Upper lobe of left lung (tissue), 6 donors: Measurements from ENCODE around the gene FBXO34. TPM values are rescaled to one million over a fixed set of nuclear protein-coding genes. Genes with fewer than 3 reads are reported as not detected.
A peak's percentile ranks its signal among the peaks of the same experiment; 100 is the strongest.

Source experiments
- ATAC-seq, 2 donors: fragments of 200-7000 bp; cut with Tn5 transposase; one replicate each; pipeline ENCODE4 v1.9.1; 2022; ENCODE audit warnings: mild to moderate bottlenecking in 2 of 2, moderate library complexity in 2 of 2; ENCODE audit not compliant: low FRiP score in 2 of 2
- DNase-seq, 2 donors: peaks; one replicate each; pipeline ENCODE4 v3.0.0-alpha.2; 2019 to 2020
- H3K27ac ChIP-seq, 4 donors: fragments of 200-600 bp; sonication (generic); one replicate each; pipeline ENCODE4 v1.5.1; 2016 to 2019
- H3K27me3 ChIP-seq, 4 donors: fragments of 200-600 bp; sonication (generic); one replicate each; pipeline ENCODE4 v1.5.1; 2017 to 2019
- H3K36me3 ChIP-seq, 4 donors: fragments of 200-600 bp; sonication (generic); one replicate each; pipeline ENCODE4 v1.5.1; 2016 to 2019
- H3K4me1 ChIP-seq, 4 donors: fragments of 200-600 bp; sonication (generic); one replicate each; pipeline ENCODE4 v1.5.1; 2018 to 2019
- H3K4me3 ChIP-seq, 4 donors: fragments of 200-600 bp; sonication (generic); one replicate each; pipeline ENCODE4 v1.5.1; 2017 to 2019; ENCODE audit warnings: mild to moderate bottlenecking in 2 of 4, moderate library complexity in 1 of 4
- H3K9me3 ChIP-seq, 4 donors: fragments of 200-600 bp; sonication (generic); one replicate each; pipeline ENCODE4 v1.5.1; 2018 to 2019
- EP300 ChIP-seq, 4 donors: sonication (generic); formaldehyde crosslinking; IDR thresholded peaks; one replicate each; pipeline ENCODE4 v1.5.1; 2017; ENCODE audit warnings: antibody characterized with exemption in 4 of 4, control low read depth in 2 of 4
- POLR2A ChIP-seq, 4 donors: fragments of 450-650 bp; IDR thresholded peaks; one replicate each; pipeline ENCODE4 v1.5.1; 2016 to 2017; ENCODE audit warnings: antibody characterized with exemption in 4 of 4, mild to moderate bottlenecking in 2 of 4
- POLR2AphosphoS5 ChIP-seq, 2 donors: sonication (generic); formaldehyde crosslinking; IDR thresholded peaks; one replicate each; pipeline ENCODE4 v1.5.1; 2017; ENCODE audit warnings: antibody characterized with exemption in 2 of 2
- whole genome bisulfite sequencing, 2 donors: methylation state at CpG; one replicate each; pipeline ENCODE4 v1.1.5; 2017 to 2018; 5-methylcytosine and 5-hydroxymethylcytosine counted together
- total RNA-seq, 6 donors: library from RNA; depleted of rRNA in 4 of 6; stranded (reverse); fragments of >200 nt in 4 of 6; gene quantifications; one replicate each; pipeline versions ENCODE4 v1.1.0 to v1.2.1, GENCODE V29; 2016 to 2021
- TF ChIP-seq, protein P1 (sequence below), 6 experiments: fragments of 450-650 bp in 4 of 6; fragments of 200-600 bp in 2 of 6; sonication (generic) in 2 of 6; IDR thresholded peaks; one replicate each; pipeline ENCODE4 v1.5.1; 2016 to 2019; ENCODE audit warnings: antibody characterized with exemption in 6 of 6
- donor health status: DM: no; HTN: no; CAD: no; lungs with moderate emphysema.
- donor health status: DM: no; HTN: yes; CAD: no; lungs with severe emphysema.

Gene FBXO34
- total RNA-seq = 10 to 100 TPM; 19.9 to 52.1 (median 34.0) TPM

GRCh38 chr14:55270832-55271571 lies at the start of gene FBXO34:
Gene FBXO34, plus strand, starts transcription at chr14:55271421. Its CDS starts 78,970 bp downstream, at chr14:55350391.
- ATAC-seq (peak; percentile 97), DNase-seq (peak; percentile 99)
- 1% methylated on average over 20 to 44 of the region's 49 CpGs for WGBS, 2 donors
- H3K9me3 ChIP-seq = no peaks in the 10 kb centered on the region
- peak within 1 kb of the TSS; percentile 68 to 94 (median 85) for H3K4me3 ChIP-seq
- TF ChIP-seq, protein P1, sequence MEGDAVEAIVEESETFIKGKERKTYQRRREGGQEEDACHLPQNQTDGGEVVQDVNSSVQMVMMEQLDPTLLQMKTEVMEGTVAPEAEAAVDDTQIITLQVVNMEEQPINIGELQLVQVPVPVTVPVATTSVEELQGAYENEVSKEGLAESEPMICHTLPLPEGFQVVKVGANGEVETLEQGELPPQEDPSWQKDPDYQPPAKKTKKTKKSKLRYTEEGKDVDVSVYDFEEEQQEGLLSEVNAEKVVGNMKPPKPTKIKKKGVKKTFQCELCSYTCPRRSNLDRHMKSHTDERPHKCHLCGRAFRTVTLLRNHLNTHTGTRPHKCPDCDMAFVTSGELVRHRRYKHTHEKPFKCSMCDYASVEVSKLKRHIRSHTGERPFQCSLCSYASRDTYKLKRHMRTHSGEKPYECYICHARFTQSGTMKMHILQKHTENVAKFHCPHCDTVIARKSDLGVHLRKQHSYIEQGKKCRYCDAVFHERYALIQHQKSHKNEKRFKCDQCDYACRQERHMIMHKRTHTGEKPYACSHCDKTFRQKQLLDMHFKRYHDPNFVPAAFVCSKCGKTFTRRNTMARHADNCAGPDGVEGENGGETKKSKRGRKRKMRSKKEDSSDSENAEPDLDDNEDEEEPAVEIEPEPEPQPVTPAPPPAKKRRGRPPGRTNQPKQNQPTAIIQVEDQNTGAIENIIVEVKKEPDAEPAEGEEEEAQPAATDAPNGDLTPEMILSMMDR (IDR thresholded peaks at IDR 0.05) = peak; percentile 99 to 100 (median 100)
- TF ChIP-seq POLR2AphosphoS5 (IDR thresholded peaks at IDR 0.05) (peak; percentile 92 to 95), POLR2A (IDR thresholded peaks at IDR 0.05) (peak in 3 of 4 donors; percentile 88 to 98 (median 95)), EP300 (IDR thresholded peaks at IDR 0.05) (no peak)
- H3K27me3 ChIP-seq = no peaks in the 10 kb centered on the region
- H3K36me3 ChIP-seq = no peaks in the 10 kb centered on the region
- peaks cover 12 to 29% (median 21%) of the 10 kb centered on the region in 4 donors for H3K4me1 ChIP-seq
- H3K27ac ChIP-seq = peak within 1 kb of the TSS; percentile 92 to 97 (median 94)

DNA sequence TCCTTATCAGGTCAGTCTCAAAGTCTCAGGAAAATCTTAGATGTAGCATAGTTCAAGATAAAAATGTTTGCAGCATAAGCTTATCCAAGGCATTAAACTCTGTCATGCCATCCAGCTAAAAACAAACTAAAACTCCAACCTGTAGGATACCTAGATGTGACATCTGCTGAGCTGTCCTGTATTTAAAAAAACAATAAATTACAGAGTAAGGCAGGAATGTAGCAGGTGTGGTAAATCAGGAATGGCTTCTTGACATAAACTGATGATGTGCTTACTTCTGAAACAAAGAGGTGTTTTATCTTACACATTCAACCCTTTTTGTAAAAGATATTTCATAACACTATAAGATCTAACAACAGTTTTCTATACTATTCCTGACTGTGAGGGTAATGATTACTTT lies 49.3 kb upstream of the FBXO34 start:
- TF ChIP-seq, protein P1 (IDR thresholded peaks at IDR 0.05) = no peak
- TF ChIP-seq POLR2AphosphoS5 (IDR thresholded peaks at IDR 0.05) = no peak
- no peak for TF ChIP-seq POLR2A (IDR thresholded peaks at IDR 0.05)
- TF ChIP-seq EP300 (IDR thresholded peaks at IDR 0.05) = no peak
- no peaks in the 10 kb centered on the region for H3K27me3 ChIP-seq
- H3K4me1 ChIP-seq = no peaks in the 10 kb centered on the region
- H3K36me3 ChIP-seq = no peaks in the 10 kb centered on the region
- no peak overlapping the region for H3K4me3 ChIP-seq
- H3K27ac ChIP-seq = no peak overlapping the region
- DNase-seq = no peak
- peaks cover 4 to 7% (median 6%) of the 10 kb centered on the region in 4 donors for H3K9me3 ChIP-seq
- no peak for ATAC-seq

- no peaks in the 10 kb centered on the region for H3K36me3 ChIP-seq
- no peak overlapping the region for H3K4me3 ChIP-seq
- peaks cover 10 to 13% (median 12%) of the 10 kb centered on the region in 4 donors for H3K9me3 ChIP-seq
- DNase-seq = no peak
- no peak overlapping the region for H3K27ac ChIP-seq
- no peaks in the 10 kb centered on the region for H3K4me1 ChIP-seq
- TF ChIP-seq EP300 (IDR thresholded peaks at IDR 0.05) = no peak
- TF ChIP-seq, protein P1 (IDR thresholded peaks at IDR 0.05) = no peak
- no peak for ATAC-seq
- H3K27me3 ChIP-seq = no peaks in the 10 kb centered on the region
Measured at GRCh38 chr14:55223364-55223763, 47.9 kb upstream of the FBXO34 start.

DNA sequence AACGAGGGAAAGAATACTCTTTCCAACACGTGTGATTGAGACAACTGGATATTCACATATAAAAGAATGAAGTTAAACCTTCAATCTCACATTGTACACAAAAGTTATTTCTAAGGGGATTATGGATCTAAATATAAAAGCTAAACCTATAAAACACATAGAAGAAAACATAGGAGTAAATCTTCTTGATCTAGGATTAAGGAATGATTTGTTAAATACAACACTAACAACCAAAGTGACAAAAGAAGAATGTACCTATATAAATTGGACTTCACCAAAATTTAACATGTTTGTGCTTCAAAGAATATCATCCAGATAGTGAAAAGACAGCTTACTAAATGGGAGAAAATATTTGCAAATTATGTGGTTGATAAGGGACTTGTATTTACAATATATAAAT lies 43.0 kb upstream of the FBXO34 start:
- Histone ChIP-seq H3K27ac (no peak overlapping the region), H3K27me3 (no peaks in the 10 kb centered on the region), H3K9me3 (peaks cover 10 to 13% (median 12%) of the 10 kb centered on the region in 4 donors), H3K36me3 (no peaks in the 10 kb centered on the region), H3K4me1 (no peaks in the 10 kb centered on the region), H3K4me3 (no peak overlapping the region)
- WGBS, 2 donors = 80 to 89% methylated on average over 2 of the region's 2 CpGs
- no peak for DNase-seq
- TF ChIP-seq EP300 (IDR thresholded peaks at IDR 0.05) (no peak), POLR2AphosphoS5 (IDR thresholded peaks at IDR 0.05) (no peak), POLR2A (IDR thresholded peaks at IDR 0.05) (no peak)
- TF ChIP-seq, protein P1 (IDR thresholded peaks at IDR 0.05) = no peak
- no peak for ATAC-seq

DNA sequence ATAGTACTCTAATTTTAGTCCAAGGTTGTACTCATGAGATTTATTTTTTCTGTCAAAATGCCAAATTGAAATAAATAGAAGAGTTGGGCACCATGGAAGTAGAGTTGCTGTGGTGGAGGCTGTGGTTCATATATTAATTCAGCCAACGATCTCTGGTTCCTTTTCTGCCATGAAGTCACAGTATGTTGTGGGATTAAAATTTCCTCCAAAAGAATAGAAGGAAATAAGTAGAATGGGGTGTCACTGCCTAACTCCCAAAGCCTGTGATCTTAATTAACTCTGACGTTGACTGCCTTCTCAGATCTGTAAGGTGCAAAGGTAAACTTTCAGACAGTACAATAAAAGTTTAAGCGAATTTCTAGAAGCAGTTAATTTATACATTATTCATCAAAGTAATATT lies 37.6 kb upstream of the FBXO34 start:
- Histone ChIP-seq H3K9me3 (no peaks in the 10 kb centered on the region), H3K27ac (no peak overlapping the region), H3K36me3 (no peaks in the 10 kb centered on the region), H3K4me1 (no peaks in the 10 kb centered on the region), H3K27me3 (no peaks in the 10 kb centered on the region), H3K4me3 (no peak overlapping the region)
- 42 to 47% methylated on average over 3 of the region's 3 CpGs for WGBS, 2 donors
- DNase-seq = no peak
- no peak for TF ChIP-seq EP300 (IDR thresholded peaks at IDR 0.05)
- no peak for TF ChIP-seq POLR2AphosphoS5 (IDR thresholded peaks at IDR 0.05)
- TF ChIP-seq, protein P1 (IDR thresholded peaks at IDR 0.05) = no peak
- no peak for TF ChIP-seq POLR2A (IDR thresholded peaks at IDR 0.05)
- no peak for ATAC-seq
